ENCODE results near the gene SHLD1.

Gene SHLD1

DNA sequence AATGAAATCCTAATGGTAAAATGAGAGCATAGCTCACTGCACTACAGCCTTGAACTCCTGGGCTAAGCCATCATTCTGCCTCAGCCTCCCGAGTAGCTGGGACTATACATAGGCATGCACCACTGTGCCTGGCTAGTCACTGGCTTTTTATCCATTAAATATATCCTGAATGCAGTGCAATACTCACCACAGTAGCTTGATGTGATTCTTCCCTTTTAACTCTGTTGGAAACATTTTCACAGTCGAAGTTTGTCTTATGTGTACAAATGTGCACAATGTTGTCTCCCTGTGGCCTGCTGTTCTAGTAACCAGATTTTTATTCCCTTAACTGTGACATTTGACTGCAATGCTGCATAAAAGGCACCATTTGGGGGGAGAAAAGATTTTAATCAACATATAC, 143.4 kb downstream of the SHLD1 start:
- Histone ChIP-seq H3K36me3 (no peaks in the 10 kb centered on the region), H3K4me3 (no peak overlapping the region), H3K9me3 (no peaks in the 10 kb centered on the region), H3K27ac (no peak overlapping the region), H3K27me3 (no peaks in the 10 kb centered on the region), H3K4me1 (no peaks in the 10 kb centered on the region)
- no peak for TF ChIP-seq CTCF (IDR thresholded peaks at IDR 0.05)
- DNase-seq = no peak
- intact Hi-C loops (cut with DNase I; ENCODE audit: low total_unique reads) = no loop called here

DNA sequence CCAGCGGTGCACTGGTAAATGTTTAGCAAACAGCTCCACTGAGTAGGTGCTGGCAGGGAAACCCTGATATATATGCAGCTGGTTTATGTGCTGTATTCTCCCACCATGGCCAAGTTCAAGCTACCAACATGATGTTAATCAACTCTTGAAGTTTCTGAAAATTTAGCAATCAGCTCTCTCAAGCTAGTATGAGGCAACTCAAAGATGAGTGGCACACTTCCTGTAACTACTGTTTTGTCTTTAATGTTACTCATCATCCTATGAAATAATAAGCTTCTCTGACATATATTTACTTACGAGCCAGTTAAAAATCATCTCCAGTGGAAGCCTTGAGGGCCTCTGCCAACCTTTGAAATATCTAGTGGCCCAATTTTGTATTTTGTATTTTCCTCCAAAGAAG, 145.4 kb downstream of the SHLD1 start:
- no peaks in the 10 kb centered on the region for H3K36me3 ChIP-seq
- no peak for TF ChIP-seq CTCF (IDR thresholded peaks at IDR 0.05)
- intact Hi-C loops (cut with DNase I; ENCODE audit: low total_unique reads) = no loop called here
- H3K27me3 ChIP-seq = no peaks in the 10 kb centered on the region
- no peak overlapping the region for H3K4me3 ChIP-seq
- no peak for DNase-seq
- no peaks in the 10 kb centered on the region for H3K9me3 ChIP-seq
- H3K4me1 ChIP-seq = no peaks in the 10 kb centered on the region
- no peak overlapping the region for H3K27ac ChIP-seq

DNA sequence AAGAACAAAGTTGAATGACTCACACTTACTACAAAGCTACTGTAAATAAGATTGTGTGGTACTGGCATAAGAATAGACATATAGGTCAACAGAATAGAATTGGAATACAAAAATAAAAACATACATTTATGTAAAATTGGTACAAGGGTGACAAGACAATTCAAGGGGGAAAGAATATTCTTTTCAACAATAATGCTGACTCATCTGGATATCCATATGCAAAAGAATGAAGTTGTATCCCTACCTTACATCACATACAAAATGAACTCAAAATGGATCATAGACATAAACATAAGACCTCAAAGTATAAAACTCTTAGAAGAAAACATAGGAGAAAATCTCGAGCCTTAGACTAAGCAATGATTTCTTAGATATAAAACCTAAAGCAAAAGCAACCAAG, 149.2 kb downstream of the SHLD1 start:
- no peaks in the 10 kb centered on the region for H3K36me3 ChIP-seq
- no peak for TF ChIP-seq CTCF (IDR thresholded peaks at IDR 0.05)
- H3K9me3 ChIP-seq = no peaks in the 10 kb centered on the region
- H3K4me1 ChIP-seq = no peaks in the 10 kb centered on the region
- H3K27me3 ChIP-seq = no peaks in the 10 kb centered on the region
- no peak for DNase-seq
- no peak overlapping the region for H3K4me3 ChIP-seq
- no peak overlapping the region for H3K27ac ChIP-seq
- intact Hi-C loops (cut with DNase I; ENCODE audit: low total_unique reads) = no loop called here

GRCh38 chr20:5900908-5901307, 150.7 kb downstream of the SHLD1 start:
- Histone ChIP-seq H3K9me3 (no peaks in the 10 kb centered on the region), H3K36me3 (no peaks in the 10 kb centered on the region), H3K4me3 (no peak overlapping the region), H3K27ac (no peak overlapping the region), H3K27me3 (peaks cover 0 to 3% of the 10 kb centered on the region in 2 donors), H3K4me1 (no peaks in the 10 kb centered on the region)
- TF ChIP-seq CTCF (IDR thresholded peaks at IDR 0.05) = no peak
- no peak for DNase-seq
- intact Hi-C loops (cut with DNase I; ENCODE audit: low total_unique reads) = no loop called here

DNA sequence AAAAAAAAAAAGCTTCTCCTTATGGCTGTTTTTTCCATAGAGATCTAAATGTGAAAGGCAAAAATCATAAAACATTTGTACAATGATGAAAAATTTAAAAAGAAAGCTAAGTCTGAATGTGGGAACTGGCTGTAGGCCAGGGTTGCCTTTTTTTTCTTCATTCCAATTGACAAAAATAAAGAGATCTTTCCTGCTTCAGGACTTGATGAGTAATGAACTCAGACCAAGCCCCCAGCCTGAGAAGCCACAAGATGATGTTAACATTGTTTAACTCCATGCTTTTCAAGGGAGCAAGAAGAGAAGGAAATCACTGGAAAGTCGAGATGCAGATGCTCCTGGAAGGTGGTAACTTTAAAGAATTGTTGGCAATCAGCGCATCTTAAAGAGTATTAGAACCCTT, 158.8 kb downstream of the SHLD1 start:
- H3K27me3 ChIP-seq = peaks cover 0 to 39% of the 10 kb centered on the region in 2 donors
- no peak overlapping the region for H3K4me3 ChIP-seq
- no peak for DNase-seq
- H3K9me3 ChIP-seq = no peaks in the 10 kb centered on the region
- no peak for TF ChIP-seq CTCF (IDR thresholded peaks at IDR 0.05)
- intact Hi-C loops (cut with DNase I; ENCODE audit: low total_unique reads) = no loop called here
- no peaks in the 10 kb centered on the region for H3K36me3 ChIP-seq
- peaks cover 0 to 9% (median 4%) of the 10 kb centered on the region in 4 donors for H3K4me1 ChIP-seq
- no peak overlapping the region for H3K27ac ChIP-seq

DNA sequence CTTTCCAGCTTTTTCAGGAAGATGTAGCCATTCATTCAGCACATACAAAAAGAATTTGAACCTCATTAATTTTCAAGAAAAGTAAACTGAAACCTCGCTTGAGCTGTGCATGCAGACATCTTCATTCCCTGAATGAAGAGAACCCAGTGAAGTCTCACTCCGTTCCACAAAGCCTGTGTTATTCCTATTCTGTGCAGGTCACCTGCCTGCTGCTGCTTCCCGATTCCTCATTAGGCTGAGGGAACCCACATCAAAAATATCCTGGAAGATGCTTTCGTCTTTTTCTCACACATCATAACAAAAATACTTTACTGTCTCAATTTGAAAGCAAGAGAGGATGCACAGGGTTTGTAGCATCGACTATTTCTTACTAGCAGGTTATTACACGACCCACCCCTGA, 160.0 kb downstream of the SHLD1 start:
- Histone ChIP-seq H3K4me1 (peaks cover 0 to 9% (median 4%) of the 10 kb centered on the region in 4 donors), H3K27me3 (peaks cover 0 to 37% of the 10 kb centered on the region in 2 donors), H3K4me3 (no peak overlapping the region), H3K27ac (no peak overlapping the region), H3K9me3 (no peaks in the 10 kb centered on the region), H3K36me3 (no peaks in the 10 kb centered on the region)
- intact Hi-C loops (cut with DNase I; ENCODE audit: low total_unique reads) = no loop called here
- no peak for DNase-seq
- no peak for TF ChIP-seq CTCF (IDR thresholded peaks at IDR 0.05)
